ENCODE data around the gene KIAA2012. TPM values are rescaled to one million over a fixed set of nuclear protein-coding genes. Genes with fewer than 3 reads are reported as not detected.

The KIAA2012 gene
- total RNA-seq, 1 donor from 2014 or later, result not detected

GRCh38 chr2:202158796-202159195, 85.7 kb downstream of the KIAA2012 start:
- no peak overlapping the region for H3K4me3 Mint-ChIP-seq (ENCODE audit: low read depth)
- H3K9me3 Mint-ChIP-seq, result no peaks in the 10 kb centered on the region
- peaks cover 11% of the 10 kb centered on the region for H3K4me1 Mint-ChIP-seq (ENCODE audit: low read depth)
- intact Hi-C loops (cut with micrococcal nuclease), result no loop called here
- H3K27me3 Mint-ChIP-seq (ENCODE audit: low read depth), result peaks cover 8% of the 10 kb centered on the region
- H3K36me3 Mint-ChIP-seq (ENCODE audit: low read depth), result no peaks in the 10 kb centered on the region
- H3K27ac Mint-ChIP-seq, result no peak overlapping the region
- no peak for DNase-seq (ENCODE audit: low spot score)

DNA sequence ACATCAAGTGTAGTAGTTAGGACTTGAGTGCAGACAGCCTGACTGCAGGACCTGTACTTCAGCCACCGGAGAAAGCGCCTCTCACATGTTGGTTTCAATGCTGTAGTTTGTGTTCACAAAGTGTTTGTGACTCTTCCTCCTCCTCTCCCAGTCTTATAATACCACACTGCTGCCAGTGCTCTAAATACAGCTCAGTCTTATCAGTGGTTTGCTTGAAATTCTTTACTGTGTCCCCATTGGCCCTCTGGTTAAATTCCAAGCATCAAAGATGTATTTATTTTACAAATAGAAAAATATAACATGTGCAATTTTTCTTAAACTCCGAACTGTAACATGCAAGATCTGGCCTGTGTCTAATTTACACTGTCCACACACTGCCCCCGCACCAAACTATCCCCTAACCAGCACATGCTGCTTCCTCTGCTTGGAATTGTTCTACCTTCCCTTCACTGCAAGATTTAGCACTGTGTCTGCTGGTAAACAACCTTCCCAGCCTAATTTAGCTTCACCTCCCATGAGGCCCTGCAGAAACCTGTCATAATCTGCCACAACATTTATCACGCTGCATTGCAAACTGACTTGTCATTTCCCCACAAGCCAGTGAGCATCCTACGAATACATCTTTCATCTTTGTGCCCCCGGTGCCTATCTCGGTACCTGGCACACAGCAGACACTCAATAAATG, 88.2 kb downstream of the KIAA2012 start:
- Mint-ChIP-seq H3K4me3 (ENCODE audit: low read depth) (no peak overlapping the region), H3K9me3 (no peaks in the 10 kb centered on the region), H3K27ac (peak overlapping the region; percentile 24), H3K4me1 (ENCODE audit: low read depth) (peaks cover 11% of the 10 kb centered on the region), H3K36me3 (ENCODE audit: low read depth) (no peaks in the 10 kb centered on the region), H3K27me3 (ENCODE audit: low read depth) (peaks cover 3% of the 10 kb centered on the region)
- no peak for DNase-seq (ENCODE audit: low spot score)
- intact Hi-C loops (cut with micrococcal nuclease), result no loop called here

GRCh38 chr2:202164411-202164810, 91.4 kb downstream of the KIAA2012 start:
- H3K4me3 Mint-ChIP-seq (ENCODE audit: low read depth), result no peak overlapping the region

GRCh38 chr2:202165208-202165607, 92.2 kb downstream of the KIAA2012 start:
- H3K4me3 Mint-ChIP-seq (ENCODE audit: low read depth), result no peak overlapping the region
- H3K36me3 Mint-ChIP-seq (ENCODE audit: low read depth), result no peaks in the 10 kb centered on the region
- H3K4me1 Mint-ChIP-seq (ENCODE audit: low read depth), result peaks cover 11% of the 10 kb centered on the region
- no peaks in the 10 kb centered on the region for H3K9me3 Mint-ChIP-seq
- DNase-seq (ENCODE audit: low spot score), result no peak
- intact Hi-C loops (cut with micrococcal nuclease), result no loop called here
- no peaks in the 10 kb centered on the region for H3K27me3 Mint-ChIP-seq (ENCODE audit: low read depth)
- H3K27ac Mint-ChIP-seq, result no peak overlapping the region

More at GRCh38 chr2:202164411-202164810, 91.4 kb downstream of the KIAA2012 start:
- Mint-ChIP-seq H3K27ac (no peak overlapping the region), H3K9me3 (no peaks in the 10 kb centered on the region), H3K36me3 (ENCODE audit: low read depth) (no peaks in the 10 kb centered on the region), H3K27me3 (ENCODE audit: low read depth) (no peaks in the 10 kb centered on the region), H3K4me1 (ENCODE audit: low read depth) (peaks cover 11% of the 10 kb centered on the region)
- no peak for DNase-seq (ENCODE audit: low spot score)
- intact Hi-C loops (cut with micrococcal nuclease), result no loop called here

DNA sequence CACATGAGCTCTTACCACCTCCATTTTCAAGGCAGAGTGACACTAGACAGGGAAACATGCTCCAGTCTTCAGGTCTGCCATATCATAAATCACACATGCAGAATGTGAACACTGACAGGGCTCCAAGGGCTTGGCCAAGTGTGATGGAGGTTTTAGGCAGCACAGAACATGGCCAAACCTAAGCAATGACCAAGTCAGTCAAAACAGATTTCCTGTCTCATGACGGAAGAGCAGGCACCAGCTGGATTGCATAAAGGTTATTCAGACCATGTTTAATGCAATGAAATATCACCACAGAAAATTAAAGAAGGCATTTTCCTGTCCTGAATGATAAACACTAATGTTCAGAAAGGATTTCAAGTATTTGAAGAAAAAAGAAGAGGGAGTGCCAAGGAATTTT, 92.9 kb downstream of the KIAA2012 start:
- intact Hi-C loops (cut with micrococcal nuclease), result no loop called here
- no peaks in the 10 kb centered on the region for H3K27me3 Mint-ChIP-seq (ENCODE audit: low read depth)

DNA sequence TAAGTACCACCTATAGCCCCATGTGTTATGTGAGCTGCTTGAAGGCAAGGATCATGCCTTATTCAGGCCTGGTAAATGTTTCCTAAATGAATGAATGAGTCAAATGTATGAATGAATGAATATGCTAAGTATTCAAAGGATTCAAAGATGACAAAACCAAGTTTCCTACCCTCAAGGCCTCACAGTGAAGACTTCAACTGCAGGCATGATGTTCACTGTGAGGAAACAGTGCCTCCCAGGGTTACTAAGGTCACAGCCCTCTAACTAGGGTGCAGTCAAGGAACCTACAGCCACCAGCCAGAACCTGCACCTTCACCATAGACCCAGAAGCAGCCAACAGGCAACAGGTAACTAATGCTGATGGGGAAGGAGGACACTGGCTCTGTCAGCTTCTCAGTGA, 96.1 kb downstream of the KIAA2012 start:
- Mint-ChIP-seq H3K4me3 (ENCODE audit: low read depth) (no peak overlapping the region), H3K36me3 (ENCODE audit: low read depth) (no peaks in the 10 kb centered on the region), H3K27ac (no peak overlapping the region), H3K27me3 (ENCODE audit: low read depth) (no peaks in the 10 kb centered on the region), H3K9me3 (no peaks in the 10 kb centered on the region), H3K4me1 (ENCODE audit: low read depth) (peaks cover 12% of the 10 kb centered on the region)
- no peak for DNase-seq (ENCODE audit: low spot score)
- intact Hi-C loops (cut with micrococcal nuclease), result no loop called here

More for the DNA sequence above, 92.9 kb downstream of the KIAA2012 start:
- H3K4me1 Mint-ChIP-seq (ENCODE audit: low read depth), result peaks cover 9% of the 10 kb centered on the region
- H3K36me3 Mint-ChIP-seq (ENCODE audit: low read depth), result no peaks in the 10 kb centered on the region
- no peak overlapping the region for H3K4me3 Mint-ChIP-seq (ENCODE audit: low read depth)
- H3K27ac Mint-ChIP-seq, result no peak overlapping the region
- no peak for DNase-seq (ENCODE audit: low spot score)
- no peaks in the 10 kb centered on the region for H3K9me3 Mint-ChIP-seq

DNA sequence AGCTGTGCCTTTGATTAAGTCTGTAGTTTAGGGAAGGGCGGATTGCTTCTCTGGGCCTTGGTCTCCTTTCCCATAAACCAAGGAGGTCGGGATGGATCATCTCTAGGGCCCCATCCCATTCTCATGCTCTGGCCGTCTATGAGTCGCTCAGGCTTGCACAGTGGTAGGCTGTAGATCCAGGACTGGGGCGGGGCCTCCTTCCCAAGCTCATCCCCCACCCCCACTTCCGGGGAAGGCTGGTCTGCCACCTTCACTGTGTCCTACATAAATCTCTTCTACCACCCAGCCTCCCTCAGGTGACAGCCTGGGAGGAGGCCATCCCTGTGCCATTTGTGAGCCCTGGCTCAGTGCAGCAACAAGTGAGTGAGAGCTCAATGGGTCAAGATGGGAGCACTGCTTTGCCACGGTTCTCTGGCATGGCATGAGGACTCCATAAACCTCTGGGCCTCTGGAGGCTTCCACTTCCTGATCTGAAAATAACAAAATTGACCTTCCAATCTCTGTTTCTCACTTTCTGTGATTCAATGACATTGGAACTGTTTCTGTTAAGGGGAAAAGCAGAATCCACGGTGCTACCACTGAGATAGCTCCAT, 96.9 kb downstream of the KIAA2012 start:
- DNase-seq (ENCODE audit: low spot score), result no peak
- Mint-ChIP-seq H3K27me3 (ENCODE audit: low read depth) (no peaks in the 10 kb centered on the region), H3K36me3 (ENCODE audit: low read depth) (no peaks in the 10 kb centered on the region), H3K27ac (no peak overlapping the region), H3K4me3 (ENCODE audit: low read depth) (no peak overlapping the region), H3K9me3 (no peaks in the 10 kb centered on the region), H3K4me1 (ENCODE audit: low read depth) (peaks cover 12% of the 10 kb centered on the region)
- intact Hi-C loops (cut with micrococcal nuclease), result loop anchor here (10.0 kb wide), 1 partner anchor 935 kb away; no protein-coding TSS in a partner anchor

DNA sequence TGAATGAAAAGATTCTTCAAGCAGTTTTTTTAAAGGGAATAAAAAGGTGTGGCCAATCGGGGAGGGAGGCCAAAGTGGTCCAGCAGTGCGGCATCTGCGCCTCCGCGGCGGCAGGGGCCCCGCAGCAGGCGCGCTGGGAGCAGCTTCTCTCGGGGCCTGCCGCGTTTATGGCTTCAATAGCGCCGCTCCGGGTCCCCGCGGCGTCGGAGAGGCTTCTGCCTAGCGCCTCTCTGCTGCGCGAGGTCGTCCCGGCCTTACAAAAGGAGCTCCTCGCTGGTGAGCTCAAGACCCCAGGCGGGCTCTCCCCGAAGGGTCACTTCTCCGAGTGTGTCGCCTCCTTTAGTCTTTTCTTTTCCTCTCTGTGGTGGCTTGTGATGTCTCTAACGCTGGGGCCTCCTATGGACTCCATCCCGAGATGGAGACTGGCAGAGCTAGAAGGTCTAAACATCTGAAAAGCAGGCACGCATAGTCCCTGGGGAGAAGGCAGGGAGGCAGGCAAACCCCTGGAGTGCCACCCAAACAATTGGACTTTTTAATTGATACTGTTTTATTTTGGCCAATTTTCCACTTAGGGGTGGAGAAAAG, 98.3 kb downstream of the KIAA2012 start:
- H3K27ac Mint-ChIP-seq, result no peak overlapping the region
- H3K36me3 Mint-ChIP-seq (ENCODE audit: low read depth), result no peaks in the 10 kb centered on the region
- no peak for DNase-seq (ENCODE audit: low spot score)
- no peaks in the 10 kb centered on the region for H3K27me3 Mint-ChIP-seq (ENCODE audit: low read depth)
- no peak overlapping the region for H3K4me3 Mint-ChIP-seq (ENCODE audit: low read depth)
- peaks cover 12% of the 10 kb centered on the region for H3K4me1 Mint-ChIP-seq (ENCODE audit: low read depth)
- no peaks in the 10 kb centered on the region for H3K9me3 Mint-ChIP-seq
- intact Hi-C loops (cut with micrococcal nuclease), result loop anchor here (10.0 kb wide), 1 partner anchor 937 kb away; no protein-coding TSS in a partner anchor

DNA sequence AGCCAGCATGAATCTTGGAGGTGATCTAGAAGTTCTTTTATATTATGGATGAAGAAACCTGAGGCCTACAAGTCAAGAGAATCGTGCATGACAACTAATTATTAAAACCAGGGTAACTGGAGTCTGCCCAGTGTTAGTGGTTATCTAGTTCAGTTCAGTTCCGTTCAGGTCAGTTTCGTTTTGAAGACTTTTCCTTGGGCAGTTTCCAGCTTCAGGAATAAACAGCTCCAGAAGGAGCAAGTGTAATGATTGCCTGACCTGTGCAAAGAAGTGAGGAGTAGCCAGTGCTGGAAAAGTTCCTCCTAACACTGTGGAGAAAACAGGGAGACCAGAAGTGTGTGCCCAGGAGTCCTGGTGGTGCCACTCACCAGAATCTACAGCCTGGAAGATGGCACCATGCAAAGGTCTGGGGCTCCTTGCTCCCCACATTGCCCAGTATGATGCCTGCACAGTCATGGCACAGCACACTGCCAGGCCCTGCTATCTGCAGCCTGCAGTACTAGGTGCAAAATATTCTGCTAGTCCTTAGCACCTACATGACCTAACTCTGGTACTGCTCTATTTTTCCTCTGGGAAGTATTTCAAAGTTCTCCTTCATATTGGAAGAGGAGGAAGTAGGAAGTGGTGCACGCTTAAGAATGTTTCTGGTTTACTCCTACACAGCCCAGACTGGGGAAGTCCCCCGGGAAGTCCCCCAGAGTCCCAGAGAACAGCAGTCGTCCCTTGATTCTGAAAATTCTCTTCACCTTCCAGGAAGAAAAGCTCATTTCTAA, 99.6 kb downstream of the KIAA2012 start:
- Mint-ChIP-seq H3K4me3 (ENCODE audit: low read depth) (no peak overlapping the region), H3K9me3 (no peaks in the 10 kb centered on the region), H3K27ac (no peak overlapping the region), H3K4me1 (ENCODE audit: low read depth) (peaks cover 12% of the 10 kb centered on the region), H3K36me3 (ENCODE audit: low read depth) (no peaks in the 10 kb centered on the region), H3K27me3 (ENCODE audit: low read depth) (peaks cover 2% of the 10 kb centered on the region)
- no peak for DNase-seq (ENCODE audit: low spot score)
- intact Hi-C loops (cut with micrococcal nuclease), result loop anchor here (10.0 kb wide), 1 partner anchor 938 kb away; no protein-coding TSS in a partner anchor

- H3K4me3 Mint-ChIP-seq (ENCODE audit: low read depth), result no peak overlapping the region
- no peaks in the 10 kb centered on the region for H3K36me3 Mint-ChIP-seq (ENCODE audit: low read depth)
- intact Hi-C loops (cut with micrococcal nuclease), result loop anchor here (1.0 to 10.0 kb wide), 5 partner anchors 74 to 944 kb away; partner anchors contain the start of gene FZD7
- no peak overlapping the region for H3K27ac Mint-ChIP-seq
- DNase-seq (ENCODE audit: low spot score), result peak; percentile 16
- H3K27me3 Mint-ChIP-seq (ENCODE audit: low read depth), result peaks cover 8% of the 10 kb centered on the region
- H3K9me3 Mint-ChIP-seq, result no peaks in the 10 kb centered on the region
- peaks cover 5% of the 10 kb centered on the region for H3K4me1 Mint-ChIP-seq (ENCODE audit: low read depth)
These were observed 105.4 kb downstream of the KIAA2012 start for GRCh38 chr2:202178346-202178958.

DNA sequence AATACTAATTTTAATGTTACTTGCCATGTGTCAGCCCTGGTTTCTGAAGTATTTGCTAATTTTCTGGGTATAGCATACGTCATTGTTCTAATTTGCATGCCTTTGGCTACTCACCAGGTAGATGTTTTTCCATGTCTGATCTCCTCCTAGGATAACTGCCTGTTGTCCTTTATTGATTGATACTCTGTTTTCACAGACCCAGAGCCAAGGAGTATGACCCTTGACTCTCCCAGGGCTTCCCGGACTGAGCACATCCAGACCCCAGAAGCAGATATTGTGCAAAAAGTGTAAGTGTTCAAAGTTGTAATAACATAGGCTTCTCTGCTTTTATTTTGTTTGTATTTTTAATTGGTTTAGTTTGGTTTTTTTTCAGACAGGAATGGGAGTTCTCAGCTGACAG, 111.5 kb downstream of the KIAA2012 start:
- no peak overlapping the region for H3K27ac Mint-ChIP-seq
- no peak overlapping the region for H3K4me3 Mint-ChIP-seq (ENCODE audit: low read depth)
- H3K4me1 Mint-ChIP-seq (ENCODE audit: low read depth), result no peaks in the 10 kb centered on the region
- peaks cover 20% of the 10 kb centered on the region for H3K27me3 Mint-ChIP-seq (ENCODE audit: low read depth)
- no peaks in the 10 kb centered on the region for H3K36me3 Mint-ChIP-seq (ENCODE audit: low read depth)
- DNase-seq (ENCODE audit: low spot score), result no peak
- H3K9me3 Mint-ChIP-seq, result no peaks in the 10 kb centered on the region
- intact Hi-C loops (cut with micrococcal nuclease), result no loop called here

GRCh38 chr2:202185156-202185555, 112.1 kb downstream of the KIAA2012 start:
- no peaks in the 10 kb centered on the region for H3K9me3 Mint-ChIP-seq
- DNase-seq (ENCODE audit: low spot score), result no peak
- H3K36me3 Mint-ChIP-seq (ENCODE audit: low read depth), result no peaks in the 10 kb centered on the region
- peaks cover 20% of the 10 kb centered on the region for H3K27me3 Mint-ChIP-seq (ENCODE audit: low read depth)
- H3K4me1 Mint-ChIP-seq (ENCODE audit: low read depth), result no peaks in the 10 kb centered on the region
- H3K4me3 Mint-ChIP-seq (ENCODE audit: low read depth), result no peak overlapping the region
- intact Hi-C loops (cut with micrococcal nuclease), result no loop called here
- H3K27ac Mint-ChIP-seq, result no peak overlapping the region

All from activated T-helper 2 cell treated with anti-CD3 and anti-CD28 coated beads, Interferon-gamma antibody, Interleukin-2, Interleukin-4, amounts not matched to agents 10 μg/mL and 5 μg/mL and 100 μg/mL, durations not matched to agents 14 hours and 24 hours and 36 hours (primary cell).